ENCODE measurements around the gene PTOV1. TPM values are rescaled to one million over a fixed set of nuclear protein-coding genes. Genes with fewer than 3 reads are reported as not detected.

Gene PTOV1
- total RNA-seq, 2 experiments from 2014 or later = 99.7 to 102 TPM

DNA sequence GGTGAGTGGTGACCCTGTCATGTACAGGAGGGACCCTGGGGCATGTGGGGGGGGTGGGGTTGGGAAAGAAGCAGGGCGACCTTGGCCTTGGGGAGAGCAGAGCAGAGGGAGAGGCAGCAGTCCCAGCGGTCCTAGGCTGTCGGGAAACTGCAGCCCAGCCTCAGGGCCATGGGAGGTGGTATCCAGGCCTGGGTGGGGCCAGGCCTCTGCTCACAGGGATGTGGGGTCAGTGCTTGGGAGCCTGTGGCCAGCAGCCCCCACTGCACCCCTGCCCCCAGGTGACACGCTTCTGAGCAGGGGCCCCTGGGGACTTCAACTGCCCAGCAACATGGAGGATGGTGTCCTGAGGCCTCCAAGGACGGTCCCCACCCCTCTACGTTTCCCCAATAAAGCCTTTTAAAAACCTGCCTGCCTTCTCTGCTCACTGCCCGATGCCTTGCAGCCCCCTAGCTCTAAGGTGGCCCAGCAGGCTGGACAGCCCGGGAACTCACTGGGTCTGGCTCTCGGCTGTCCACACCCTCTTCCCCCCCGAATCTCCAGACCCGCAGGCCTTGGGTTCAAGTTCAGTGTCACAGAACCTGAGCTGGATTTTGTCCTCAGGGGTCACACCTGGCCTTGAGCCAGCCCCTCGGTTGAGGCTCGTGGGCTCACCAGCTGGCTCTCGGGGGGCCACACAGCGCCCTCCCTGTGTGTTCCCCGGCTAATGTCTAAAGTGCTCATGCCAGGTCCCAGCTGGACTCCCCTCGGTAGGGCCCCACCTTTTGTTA lies 9.6 kb downstream of the PTOV1 start:
- H3K27ac Mint-ChIP-seq = no peak overlapping the region
- DNase-seq = peak; percentile 26
- POLR2A ChIA-PET = interaction anchor here (1.1 kb wide), 1 partner anchor 41 kb away, joined by 3 read pairs; no protein-coding TSS in a partner anchor
- no peak overlapping the region for H3K4me3 Mint-ChIP-seq
- H3K9me3 Mint-ChIP-seq = no peaks in the 10 kb centered on the region
- peaks cover 8% of the 10 kb centered on the region for H3K4me1 Mint-ChIP-seq
- H3K36me3 Mint-ChIP-seq = peaks cover 12% of the 10 kb centered on the region
- ATAC-seq (ENCODE audit: low read depth) = no peak
- no peaks in the 10 kb centered on the region for H3K27me3 Mint-ChIP-seq

DNA sequence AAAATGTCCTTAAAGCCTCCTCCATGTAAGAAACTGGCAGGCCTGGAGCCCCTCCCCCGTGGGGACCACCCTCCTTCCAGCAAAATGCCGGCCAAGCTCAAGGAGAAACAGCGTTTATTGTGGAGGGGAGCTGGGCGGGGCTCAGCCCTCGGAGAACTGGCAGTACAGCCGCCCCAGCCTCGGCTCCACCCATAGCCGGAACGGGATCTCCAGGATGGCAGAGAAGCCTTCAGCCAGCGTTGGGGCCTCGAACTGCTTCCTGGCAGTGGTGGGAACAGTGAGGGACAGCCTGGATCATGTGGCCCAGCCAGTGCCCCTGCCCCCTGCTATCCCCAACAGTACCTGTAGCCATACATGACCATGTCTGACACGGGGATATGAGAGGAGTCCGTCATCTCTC lies 10.1 kb downstream of the PTOV1 start:
- H3K9me3 Mint-ChIP-seq = no peaks in the 10 kb centered on the region
- H3K27ac Mint-ChIP-seq = no peak overlapping the region
- no peaks in the 10 kb centered on the region for H3K27me3 Mint-ChIP-seq
- DNase-seq (no peak), ATAC-seq (ENCODE audit: low read depth) (no peak)
- peaks cover 13% of the 10 kb centered on the region for H3K4me1 Mint-ChIP-seq
- POLR2A ChIA-PET = interaction anchor here (1.1 kb wide), 1 partner anchor 41 kb away, joined by 3 read pairs; no protein-coding TSS in a partner anchor
- no peak overlapping the region for H3K4me3 Mint-ChIP-seq
- peaks cover 14% of the 10 kb centered on the region for H3K36me3 Mint-ChIP-seq

- Mint-ChIP-seq H3K36me3 (peaks cover 14% of the 10 kb centered on the region), H3K4me1 (peaks cover 16% of the 10 kb centered on the region), H3K4me3 (no peak overlapping the region), H3K27me3 (no peaks in the 10 kb centered on the region), H3K27ac (no peak overlapping the region), H3K9me3 (no peaks in the 10 kb centered on the region)
- DNase-seq = no peak
- no peak for ATAC-seq (ENCODE audit: low read depth)
- POLR2A ChIA-PET = no interaction called here
Measured at GRCh38 chr19:49861541-49862378, 10.8 kb downstream of the PTOV1 start.

- Mint-ChIP-seq H3K9me3 (no peaks in the 10 kb centered on the region), H3K27me3 (no peaks in the 10 kb centered on the region), H3K4me3 (no peak overlapping the region), H3K4me1 (peaks cover 17% of the 10 kb centered on the region), H3K36me3 (peaks cover 14% of the 10 kb centered on the region), H3K27ac (no peak overlapping the region)
- ATAC-seq (ENCODE audit: low read depth) (no peak), DNase-seq (peak; percentile 42)
- POLR2A ChIA-PET = interaction anchor here (1.2 to 1.4 kb wide), 2 partner anchors 12 to 13 kb away, joined by 3 to 5 read pairs; partner anchors contain the start of gene PTOV1
Measured at GRCh38 chr19:49862391-49863253, 11.7 kb downstream of the PTOV1 start.

GRCh38 chr19:49863254-49863934 lies 12.4 kb downstream of the PTOV1 start:
- DNase-seq (peak; percentile 25), ATAC-seq (ENCODE audit: low read depth) (no peak)
- Mint-ChIP-seq H3K4me1 (peaks cover 18% of the 10 kb centered on the region), H3K27ac (no peak overlapping the region), H3K27me3 (no peaks in the 10 kb centered on the region), H3K36me3 (peaks cover 14% of the 10 kb centered on the region), H3K9me3 (no peaks in the 10 kb centered on the region), H3K4me3 (no peak overlapping the region)
- POLR2A ChIA-PET = interaction anchor here (1.1 to 1.4 kb wide), 3 partner anchors 12 to 15 kb away, joined by 3 to 5 read pairs (median 3); partner anchors contain the start of gene PTOV1

DNA sequence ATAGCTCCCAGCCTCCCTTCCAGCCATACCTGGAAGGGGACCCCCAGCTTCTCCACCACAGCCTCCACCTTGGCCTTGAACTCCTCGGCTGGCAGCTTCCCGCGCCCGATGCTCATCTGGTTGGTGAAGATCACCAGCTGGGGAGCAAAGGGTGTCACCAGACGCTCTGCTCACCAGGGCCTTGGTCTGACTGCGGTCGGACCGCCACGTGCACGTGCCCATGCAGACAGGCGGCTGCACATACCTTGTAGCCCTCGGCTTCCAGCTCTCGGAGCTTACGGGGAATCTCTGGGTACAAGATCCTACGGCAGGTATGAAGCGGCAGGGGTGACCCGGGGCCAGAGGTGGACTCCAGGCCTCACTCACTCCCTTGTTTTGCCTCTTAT lies 13.0 kb downstream of the PTOV1 start:
- ATAC-seq (ENCODE audit: low read depth) (no peak), DNase-seq (no peak)
- Mint-ChIP-seq H3K27me3 (no peaks in the 10 kb centered on the region), H3K9me3 (no peaks in the 10 kb centered on the region), H3K4me3 (no peak overlapping the region), H3K27ac (no peak overlapping the region), H3K4me1 (peaks cover 20% of the 10 kb centered on the region), H3K36me3 (peaks cover 13% of the 10 kb centered on the region)
- POLR2A ChIA-PET = interaction anchor here (1.1 to 1.4 kb wide), 3 partner anchors 11 to 16 kb away, joined by 3 to 5 read pairs (median 3); partner anchors contain the start of gene PTOV1

DNA sequence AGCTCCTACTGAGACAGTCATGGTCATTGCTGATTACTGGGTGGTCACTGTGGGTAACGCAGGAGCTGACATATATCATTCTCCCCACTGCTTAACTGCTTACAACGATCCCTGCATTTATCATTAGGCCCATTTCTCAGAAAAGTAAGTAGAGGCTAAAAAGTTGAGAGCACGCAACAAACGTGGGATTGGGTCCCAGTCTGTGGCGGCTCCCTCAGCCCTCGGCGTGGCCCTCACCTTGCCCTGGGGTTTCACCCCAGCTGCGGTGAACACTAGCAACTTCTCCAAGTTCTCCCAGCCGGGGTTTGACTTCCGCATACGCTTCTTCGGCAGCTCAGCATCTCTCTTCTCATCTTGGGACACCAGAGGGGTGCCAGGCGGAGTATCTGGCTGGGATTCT lies 13.9 kb downstream of the PTOV1 start:
- Mint-ChIP-seq H3K9me3 (no peaks in the 10 kb centered on the region), H3K4me3 (no peak overlapping the region), H3K4me1 (peaks cover 20% of the 10 kb centered on the region), H3K27me3 (no peaks in the 10 kb centered on the region), H3K27ac (no peak overlapping the region), H3K36me3 (peaks cover 13% of the 10 kb centered on the region)
- POLR2A ChIA-PET = interaction anchor here (0.8 kb wide), 1 partner anchor 14 kb away, joined by 3 read pairs; no protein-coding TSS in a partner anchor
- ATAC-seq (ENCODE audit: low read depth) (no peak), DNase-seq (no peak)

DNA sequence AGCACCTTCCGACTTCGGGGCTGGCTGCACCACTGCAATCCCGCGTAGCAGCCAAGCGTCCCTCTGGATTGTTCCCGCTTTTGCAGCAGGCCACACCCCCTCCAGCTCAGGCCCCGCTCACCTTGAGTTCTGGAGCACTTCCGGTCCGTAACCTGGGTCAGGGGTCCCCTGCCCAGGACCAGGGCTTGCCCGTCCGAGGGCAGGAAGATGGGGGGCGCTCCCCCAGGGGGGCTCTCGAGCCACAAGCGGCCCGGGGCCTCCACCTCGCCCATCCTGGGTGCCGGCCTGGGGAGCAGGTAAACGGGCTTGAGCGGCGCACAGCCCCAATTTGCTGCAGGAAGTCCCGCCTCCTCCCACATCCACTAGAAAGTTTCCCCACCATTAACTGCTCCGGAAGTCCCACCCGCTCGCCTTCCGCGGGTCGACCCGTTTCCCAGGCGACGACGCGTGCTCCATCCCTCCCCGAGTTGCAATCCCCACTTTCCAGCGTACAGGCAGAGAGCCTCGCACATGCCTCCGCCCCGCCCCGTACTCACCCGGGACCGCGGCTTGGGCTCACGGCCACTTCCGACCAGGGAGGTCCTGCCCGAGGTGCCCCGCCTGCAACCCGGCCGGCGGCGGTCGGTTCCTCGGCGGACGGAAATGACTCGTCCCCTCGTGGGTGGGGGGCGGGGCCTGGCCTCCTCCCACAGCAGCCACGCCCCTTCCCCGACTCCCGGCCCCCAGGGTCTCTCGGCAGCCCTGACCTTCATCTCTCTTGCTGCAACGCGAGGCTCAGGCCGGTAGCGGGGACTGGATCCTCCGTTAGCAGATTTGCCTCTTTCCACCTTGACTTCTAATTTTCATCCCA lies 16.2 kb downstream of the PTOV1 start, which contains the start of gene PNKP:
Gene PNKP, minus strand, starts transcription at position 644 of the 850 bp plus-strand sequence. Its CDS starts 372 bp downstream, at position 272.
- POLR2A ChIA-PET = interaction anchor here (0.6 to 2.5 kb wide), 9 partner anchors 9 to 1206 kb away, joined by 3 to 25 read pairs (median 4); partner anchors contain the start of genes AKT1S1, FUZ, MED25 and PTOV1
- Mint-ChIP-seq H3K36me3 (peaks cover 11% of the 10 kb centered on the region), H3K27ac (peak within 1 kb of the TSS; percentile 88), H3K4me1 (peaks cover 32% of the 10 kb centered on the region), H3K9me3 (no peaks in the 10 kb centered on the region), H3K4me3 (no peak within 1 kb of the TSS), H3K27me3 (no peaks in the 10 kb centered on the region)
- DNase-seq (peak; percentile 91), ATAC-seq (ENCODE audit: low read depth) (peak; percentile 37)

DNA sequence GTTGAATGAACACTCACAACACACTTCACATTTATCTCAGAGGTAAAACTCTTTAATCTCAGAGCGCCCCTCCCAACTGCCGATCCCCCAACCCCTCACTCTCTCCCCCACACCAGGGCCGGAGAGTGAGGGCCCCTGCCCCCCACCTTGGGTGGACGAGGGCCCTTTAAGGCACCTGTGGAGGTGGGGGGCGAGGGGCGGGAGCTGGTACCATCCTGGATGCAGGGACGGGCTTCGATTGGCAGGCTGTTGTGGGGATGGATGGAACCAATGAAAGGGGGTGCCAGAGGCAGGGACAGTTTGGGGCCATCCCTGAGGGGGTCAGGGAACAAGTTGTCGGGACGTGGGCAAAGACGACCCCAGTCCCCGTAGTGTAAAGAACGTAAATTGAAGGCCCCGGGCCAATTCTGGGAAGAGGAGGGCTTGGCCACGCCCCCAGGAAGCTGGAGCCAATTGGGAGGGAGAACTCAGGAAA lies 18.1 kb downstream of the PTOV1 start:
- POLR2A ChIA-PET = interaction anchor here (0.7 to 2.0 kb wide), 11 partner anchors 8 to 279 kb away, joined by 3 to 17 read pairs (median 6); partner anchors contain the start of genes AKT1S1, ATF5, FUZ and IL4I1
- DNase-seq (peak; percentile 85), ATAC-seq (ENCODE audit: low read depth) (peak; percentile 25)
- peaks cover 31% of the 10 kb centered on the region for H3K4me1 Mint-ChIP-seq
- no peaks in the 10 kb centered on the region for H3K9me3 Mint-ChIP-seq
- no peak overlapping the region for H3K4me3 Mint-ChIP-seq
- H3K27ac Mint-ChIP-seq = no peak overlapping the region
- H3K27me3 Mint-ChIP-seq = no peaks in the 10 kb centered on the region
- H3K36me3 Mint-ChIP-seq = peaks cover 6% of the 10 kb centered on the region

DNA sequence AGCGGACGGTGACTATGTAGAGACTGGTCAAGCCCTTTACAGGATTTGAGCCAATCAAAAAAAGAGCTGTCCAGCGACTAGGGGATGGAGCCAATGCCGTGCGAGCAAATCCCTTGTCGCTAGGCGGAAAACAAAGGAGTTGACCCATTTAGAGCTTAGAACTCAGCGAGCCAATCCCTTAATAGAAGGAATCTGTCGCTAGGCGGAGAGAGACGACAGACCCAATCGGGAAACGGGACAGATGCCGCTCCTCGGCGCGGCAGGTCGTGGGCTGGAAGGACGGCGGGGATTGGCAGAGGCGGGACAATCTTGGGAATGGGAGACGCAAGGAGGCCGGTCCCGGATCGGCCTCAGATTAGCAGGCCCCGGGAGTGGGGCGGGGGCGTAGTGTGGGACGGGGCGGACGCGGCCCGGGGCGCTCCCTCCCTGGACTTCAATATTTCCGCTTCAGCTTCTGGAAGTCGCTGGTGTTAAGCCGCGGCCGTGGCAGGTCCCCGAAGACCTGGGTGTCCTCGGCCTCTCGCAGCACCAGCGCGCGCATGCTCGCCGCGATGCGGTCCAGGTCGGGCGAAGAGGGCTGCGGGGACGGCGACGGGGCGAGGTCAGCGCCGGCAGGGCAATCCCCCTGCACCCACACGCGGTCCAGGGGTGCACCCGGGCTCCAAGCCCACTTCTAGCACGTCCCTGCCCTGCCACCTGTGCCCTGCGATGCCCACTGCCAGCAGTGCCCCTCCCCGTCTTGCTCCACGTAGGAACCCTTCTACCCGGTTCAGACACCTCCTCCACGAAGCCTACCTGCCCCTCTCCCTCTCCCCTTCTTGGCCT lies 18.7 kb downstream of the PTOV1 start:
- ATAC-seq (ENCODE audit: low read depth) (peak; percentile 85), DNase-seq (peak; percentile 90)
- Mint-ChIP-seq H3K27me3 (no peaks in the 10 kb centered on the region), H3K4me3 (no peak overlapping the region), H3K9me3 (no peaks in the 10 kb centered on the region), H3K36me3 (peaks cover 4% of the 10 kb centered on the region), H3K4me1 (peaks cover 32% of the 10 kb centered on the region), H3K27ac (peak overlapping the region; percentile 94)
- POLR2A ChIA-PET = interaction anchor here (0.7 to 2.0 kb wide), 11 partner anchors 8 to 280 kb away, joined by 3 to 17 read pairs (median 6); partner anchors contain the start of genes AKT1S1, ATF5, FUZ and IL4I1
